ENCODE results near the gene PMP22.
"Not testable (repeated sequence)": the region's sequence is repeated elsewhere in the genome, so short reads cannot be mapped to it uniquely, and the experiment has no call there.

Gene PMP22

GRCh38 chr17:15200574-15200973 lies 64.6 kb downstream of the PMP22 start:
- not testable (repeated sequence) for DNase-seq

- DNase-seq: no peak
Observed at GRCh38 chr17:15197229-15197628, 67.9 kb downstream of the PMP22 start.

GRCh38 chr17:15194859-15195277 lies 70.3 kb downstream of the PMP22 start:
- DNase-seq: no peak

- no peak for DNase-seq
Observed at GRCh38 chr17:15185625-15185991, 79.5 kb downstream of the PMP22 start.

- no peak for DNase-seq
Observed at GRCh38 chr17:15184872-15185624, 80.1 kb downstream of the PMP22 start.

- DNase-seq: no peak
Observed at GRCh38 chr17:15181816-15182215, 83.3 kb downstream of the PMP22 start.

- no peak for DNase-seq
Observed at GRCh38 chr17:15181333-15181732, 83.8 kb downstream of the PMP22 start.

GRCh38 chr17:15180121-15180561 lies 85.0 kb downstream of the PMP22 start:
- no peak for DNase-seq
